GM18868 (cell line): ENCODE measurements around the gene RPL13A.
"Not testable (repeated sequence)": the region's sequence is repeated elsewhere in the genome, so short reads cannot be mapped to it uniquely, and the experiment has no call there.

Experiments used
- ATAC-seq: cut with Tn5 transposase; IDR thresholded peaks from one replicate; pipeline ENCODE4 v1.9.1; 2021; ENCODE audit warnings: mild to moderate bottlenecking, moderate library complexity; ENCODE audit not compliant: unreplicated experiment

The RPL13A gene

GRCh38 chr19:49455773-49456172 is 31.6 kb upstream of the RPL13A start:
- no peak for ATAC-seq

DNA sequence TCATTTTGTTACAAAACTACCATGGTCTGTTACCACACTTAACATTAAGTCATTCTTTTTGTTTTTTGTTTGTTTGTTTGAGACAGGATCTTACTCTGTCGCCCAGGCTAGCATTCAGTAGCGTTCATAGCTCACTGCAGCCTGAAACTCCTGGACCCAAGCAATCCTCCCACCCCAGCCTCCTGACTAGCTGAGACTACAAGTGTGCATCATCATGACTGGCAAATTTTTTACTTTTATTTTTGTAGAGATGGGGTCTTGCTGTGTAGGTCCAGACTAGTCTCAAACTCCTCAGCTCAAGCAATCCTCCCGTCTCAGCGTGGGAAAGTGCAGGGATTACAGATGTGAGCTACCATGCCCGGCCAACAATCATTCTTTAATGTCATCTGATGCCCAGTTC is 31.1 kb upstream of the RPL13A start:
- no peak for ATAC-seq

DNA sequence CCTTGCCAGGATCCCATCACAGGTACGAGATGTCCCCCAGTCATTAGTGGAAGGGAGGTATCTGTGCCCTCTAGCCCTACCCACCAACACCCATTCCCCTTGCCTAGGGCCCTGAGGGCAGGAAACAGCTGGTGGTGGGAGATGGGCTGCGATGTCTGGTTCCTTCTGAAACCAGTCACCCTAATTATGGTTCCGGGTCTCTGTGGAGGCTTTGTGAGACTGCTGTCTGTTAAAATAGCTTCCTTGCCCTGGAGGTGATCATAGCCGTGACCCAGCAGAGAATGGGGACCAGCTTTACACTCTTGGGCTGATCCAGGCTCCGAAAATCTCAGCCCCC is 28.9 kb upstream of the RPL13A start:
- no peak for ATAC-seq

DNA sequence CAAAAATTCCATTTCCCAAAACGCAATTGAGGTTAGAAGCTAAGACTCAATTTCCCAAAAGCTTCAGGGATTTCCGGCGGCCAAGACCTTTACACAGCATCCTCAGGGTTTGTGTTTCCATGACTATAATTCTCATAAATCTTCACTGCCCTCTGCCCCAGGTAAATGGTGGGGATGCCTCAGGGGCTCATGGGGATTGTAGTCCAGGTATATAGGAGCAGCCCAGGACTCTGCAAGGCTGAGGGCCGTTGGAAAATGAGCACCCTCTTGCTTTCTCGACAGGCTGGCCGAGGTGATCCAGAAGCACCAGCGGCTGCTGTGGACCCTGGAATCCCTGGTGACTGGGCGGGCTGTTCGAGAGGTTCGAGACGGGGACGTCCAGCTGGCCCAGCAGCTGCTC is 28.0 kb upstream of the RPL13A start:
- ATAC-seq: no peak

- not testable (repeated sequence) for ATAC-seq
Measured at GRCh38 chr19:49461130-49461529, 26.3 kb upstream of the RPL13A start.

DNA sequence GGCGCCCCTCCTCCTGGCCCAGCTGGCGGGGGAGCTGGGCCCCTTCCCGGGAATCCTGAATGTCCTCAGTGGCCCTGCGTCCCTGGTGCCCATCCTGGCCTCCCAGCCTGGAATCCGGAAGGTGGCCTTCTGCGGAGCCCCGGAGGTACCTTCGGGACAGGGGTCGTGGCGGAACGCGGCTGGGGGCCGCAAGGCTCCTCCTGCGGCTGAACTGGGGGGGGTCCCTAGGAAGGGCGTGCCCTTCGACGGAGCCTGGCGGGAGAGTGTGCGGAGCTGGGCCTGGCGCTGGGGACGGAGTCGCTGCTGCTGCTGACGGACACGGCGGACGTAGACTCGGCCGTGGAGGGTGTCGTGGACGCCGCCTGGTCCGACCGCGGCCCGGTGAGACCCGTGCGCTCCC is 25.8 kb upstream of the RPL13A start:
- no peak for ATAC-seq

- ATAC-seq: no peak
Measured at GRCh38 chr19:49462492-49462891, 24.9 kb upstream of the RPL13A start.

DNA sequence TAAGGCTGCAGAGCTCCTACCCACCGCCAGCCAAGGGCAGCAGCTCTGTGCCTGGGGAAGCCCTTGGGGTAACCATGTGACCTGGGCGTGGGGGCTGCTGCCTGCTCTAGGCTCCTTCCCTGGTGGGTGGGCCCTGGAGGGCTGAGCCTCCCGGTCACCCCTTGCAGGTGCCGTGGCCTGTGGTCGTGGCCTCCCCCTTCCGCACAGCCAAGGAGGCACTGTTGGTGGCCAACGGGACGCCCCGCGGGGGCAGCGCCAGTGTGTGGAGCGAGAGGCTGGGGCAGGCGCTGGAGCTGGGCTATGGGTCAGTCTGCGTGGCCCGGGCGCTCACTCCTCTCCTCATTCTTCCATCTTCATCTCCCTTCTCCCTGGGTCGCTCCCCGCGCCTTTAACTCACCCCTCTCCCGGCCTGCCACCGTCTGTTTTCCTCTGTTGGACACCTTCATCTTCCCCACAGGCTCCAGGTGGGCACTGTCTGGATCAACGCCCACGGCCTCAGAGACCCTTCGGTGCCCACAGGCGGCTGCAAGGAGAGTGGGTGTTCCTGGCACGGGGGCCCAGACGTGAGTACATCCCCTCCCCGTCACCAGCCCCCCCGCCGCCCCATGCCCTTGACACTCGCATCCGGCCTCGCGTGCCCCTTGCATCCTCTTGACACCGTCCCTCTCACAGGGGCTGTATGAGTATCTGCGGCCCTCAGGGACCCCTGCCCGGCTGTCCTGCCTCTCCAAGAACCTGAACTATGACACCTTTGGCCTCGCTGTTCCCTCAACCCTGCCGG is 23.3 kb upstream of the RPL13A start:
- ATAC-seq: no peak

DNA sequence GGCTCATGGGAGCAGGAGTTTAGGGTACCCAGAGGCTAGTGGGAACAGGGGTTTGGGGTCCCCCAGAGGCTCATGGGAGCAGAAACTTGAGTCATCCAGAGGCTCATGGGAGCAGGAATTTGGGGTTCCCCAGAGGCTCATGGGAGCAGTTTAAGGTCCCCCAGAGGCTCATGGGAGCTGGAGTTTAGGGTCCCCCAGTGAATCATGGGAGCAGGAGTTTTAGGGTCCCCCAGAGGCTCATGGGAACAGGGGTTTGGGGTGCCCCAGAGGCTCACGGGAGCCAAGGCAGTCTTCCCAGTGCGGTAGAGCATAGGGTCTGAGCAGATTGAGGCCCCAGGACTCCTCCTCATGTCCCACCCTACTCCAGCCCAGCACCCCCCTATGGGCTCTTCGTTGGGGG is 22.0 kb upstream of the RPL13A start:
- ATAC-seq: no peak

GRCh38 chr19:49468199-49468598 is 19.2 kb upstream of the RPL13A start:
- ATAC-seq: no peak

- ATAC-seq: peak; percentile 57
Measured at GRCh38 chr19:49468746-49469447, 18.5 kb upstream of the RPL13A start.

DNA sequence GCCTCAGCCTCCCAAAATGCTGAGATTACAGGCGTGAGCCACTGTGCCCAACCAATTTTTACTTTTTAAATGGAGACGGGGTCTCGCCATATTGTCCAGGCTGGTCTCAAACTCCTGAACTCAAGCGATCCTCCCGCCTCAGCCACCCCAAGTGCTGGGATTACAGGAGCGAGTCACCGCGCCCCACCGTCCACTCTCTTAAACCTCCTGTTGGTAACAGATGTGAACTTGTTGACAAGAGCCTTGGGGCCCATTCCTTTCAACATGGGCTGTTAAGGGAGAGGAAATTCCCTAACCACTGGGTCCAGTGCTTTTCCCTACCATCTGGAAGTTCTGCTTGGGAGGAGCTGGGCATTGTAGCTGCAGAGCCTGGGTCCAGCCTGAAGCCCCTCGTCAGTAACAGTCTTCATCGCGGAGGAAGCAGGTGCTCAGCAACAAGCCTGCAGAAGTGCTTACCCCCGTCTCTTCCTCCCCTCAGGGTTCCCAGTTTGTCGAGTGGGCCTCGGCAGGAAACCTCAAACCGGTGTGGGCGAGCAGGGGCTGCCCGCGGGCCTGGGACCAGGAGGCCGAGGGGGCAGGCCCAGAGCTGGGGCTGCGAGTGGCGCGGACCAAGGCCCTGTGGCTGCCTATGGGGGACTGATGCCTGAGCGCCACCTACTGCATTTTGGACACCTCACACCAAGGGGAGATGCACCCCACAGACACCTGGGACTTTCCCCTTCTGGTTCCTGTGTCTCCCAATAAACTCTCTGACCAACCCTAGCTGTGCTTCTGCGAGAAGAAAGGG is 17.4 kb upstream of the RPL13A start:
- ATAC-seq: peak; percentile 48

DNA sequence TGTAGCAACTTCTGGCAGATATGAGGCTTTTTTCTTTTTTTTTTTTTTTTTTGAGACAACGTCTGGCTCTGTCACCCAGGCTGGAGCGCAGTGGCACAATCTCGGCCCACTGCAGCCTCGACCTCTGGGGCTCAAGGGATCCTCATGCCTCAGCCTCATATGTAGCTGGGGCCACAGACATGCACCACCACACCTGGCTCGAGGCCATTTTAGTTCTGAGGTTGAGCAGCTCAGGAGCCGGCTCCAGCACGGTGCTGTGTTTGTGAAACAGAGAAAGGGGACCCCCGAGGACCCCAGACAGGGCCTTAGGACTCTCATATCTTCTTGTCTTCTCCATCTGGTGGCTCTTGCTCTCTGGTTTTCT is 16.8 kb upstream of the RPL13A start:
- no peak for ATAC-seq

DNA sequence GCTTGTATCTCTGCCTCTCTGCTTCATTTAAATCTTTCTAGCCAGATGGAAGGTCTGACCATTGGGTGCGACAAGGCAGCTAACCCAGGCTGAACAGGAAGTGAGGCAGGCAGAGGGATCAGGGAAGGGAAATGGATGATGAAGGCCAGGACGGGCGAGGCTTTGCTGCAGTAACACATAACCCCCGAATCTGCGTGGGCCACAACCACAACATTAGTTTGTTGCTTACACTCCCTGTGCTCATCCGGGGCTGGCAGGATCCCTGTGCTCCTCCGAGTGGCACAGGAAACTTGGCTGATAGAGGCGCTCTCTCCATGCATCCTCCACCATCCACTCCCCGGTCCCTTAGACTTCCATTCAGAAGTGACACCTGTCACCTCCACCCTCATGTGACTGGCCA is 14.5 kb upstream of the RPL13A start:
- ATAC-seq: no peak

GRCh38 chr19:49473501-49473867 is 13.9 kb upstream of the RPL13A start:
- not testable (repeated sequence) for ATAC-seq

DNA sequence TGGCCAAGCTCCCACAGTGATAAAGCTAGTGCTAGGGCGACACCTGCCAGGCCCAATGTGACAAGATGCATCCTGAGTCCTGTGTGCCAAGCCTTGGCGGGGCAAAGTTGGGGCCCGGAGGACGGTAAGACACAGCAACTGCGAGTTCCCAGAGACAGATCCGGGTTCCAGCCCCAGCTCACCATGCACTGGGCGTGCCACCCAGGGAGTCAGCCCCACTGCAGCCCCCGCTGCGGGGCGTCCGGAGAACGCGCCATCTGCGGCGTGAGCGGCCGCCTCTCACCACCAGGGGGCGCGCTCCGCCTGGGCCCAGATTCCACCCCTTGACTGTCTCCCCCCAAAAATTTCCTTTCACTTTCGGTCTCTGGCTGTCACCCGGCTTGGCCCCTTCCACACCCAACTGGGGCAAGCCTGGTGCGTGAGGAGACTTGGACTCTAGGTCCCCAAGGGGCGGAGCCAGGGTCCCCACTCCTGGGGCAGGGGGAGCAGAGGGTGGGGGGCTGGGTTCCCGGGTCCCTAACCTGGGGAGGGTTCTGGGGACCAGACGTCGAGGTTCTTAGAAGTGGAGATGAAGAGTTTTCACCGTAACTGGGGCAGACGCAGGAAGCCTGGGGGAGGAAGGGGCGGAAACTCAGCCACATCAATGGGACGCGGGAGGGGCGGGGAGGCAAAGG is 13.4 kb upstream of the RPL13A start, which contains the start of gene FLT3LG:
TSS of gene FLT3LG (plus strand) at position 348 of the 674 bp plus-strand sequence. CDS start 425 bp downstream, outside the sequence.
- peak; percentile 59 for ATAC-seq

DNA sequence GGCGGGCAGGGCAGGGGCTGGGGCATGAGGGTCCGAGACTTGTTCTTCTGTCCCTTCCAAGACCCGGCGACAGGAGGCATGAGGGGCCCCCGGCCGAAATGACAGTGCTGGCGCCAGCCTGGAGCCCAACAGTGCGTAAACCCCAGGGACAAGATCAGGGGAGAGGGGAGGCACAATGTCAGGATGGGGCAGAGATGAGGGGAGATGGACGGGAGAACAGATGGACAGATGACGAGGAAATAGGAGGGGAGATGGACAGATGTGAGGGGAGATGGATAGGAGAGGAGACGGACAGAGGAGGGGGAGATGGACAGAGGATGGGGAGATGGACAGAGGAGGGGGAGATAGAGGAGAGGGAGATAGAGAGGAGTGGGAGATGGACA is 12.9 kb upstream of the RPL13A start:
- ATAC-seq: no peak

- ATAC-seq: no peak
Measured at GRCh38 chr19:49475191-49475917, 12.1 kb upstream of the RPL13A start.

DNA sequence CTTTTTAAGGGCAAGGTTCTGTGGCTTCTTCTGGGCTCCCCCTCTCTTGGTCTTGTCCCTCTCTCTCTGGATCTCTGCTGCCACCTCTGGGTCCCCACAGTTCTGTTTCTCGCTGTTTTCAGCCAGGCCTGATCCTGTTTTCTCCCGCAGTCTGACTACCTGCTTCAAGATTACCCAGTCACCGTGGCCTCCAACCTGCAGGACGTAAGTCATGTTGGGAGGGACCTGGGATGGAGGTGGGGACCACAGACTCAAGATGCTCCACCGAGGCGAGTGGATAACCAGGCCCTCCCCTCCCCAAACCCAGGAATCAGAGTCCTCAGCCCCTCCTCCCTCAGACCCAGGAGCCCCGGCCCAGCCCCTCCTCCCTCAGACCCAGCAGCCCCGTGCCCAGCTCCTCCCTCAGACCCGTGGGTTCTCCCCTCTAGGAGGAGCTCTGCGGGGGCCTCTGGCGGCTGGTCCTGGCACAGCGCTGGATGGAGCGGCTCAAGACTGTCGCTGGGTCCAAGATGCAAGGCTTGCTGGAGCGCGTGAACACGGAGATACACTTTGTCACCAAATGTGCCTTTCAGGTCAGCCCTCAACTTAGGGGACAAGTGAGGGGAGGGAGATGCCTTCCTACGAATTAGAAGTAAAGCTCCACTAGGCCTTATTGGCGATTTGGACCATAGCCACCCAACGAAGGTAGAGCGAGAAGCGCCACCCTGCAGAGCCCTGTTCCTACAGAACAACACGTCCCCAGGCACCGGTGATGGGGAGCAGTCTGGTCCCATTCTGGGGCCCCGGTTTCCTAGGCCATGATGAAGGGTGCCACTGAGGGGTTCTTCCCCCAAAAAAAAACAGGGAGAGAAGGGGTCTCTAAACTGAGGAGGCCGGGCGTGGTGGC is 11.2 kb upstream of the RPL13A start:
- no peak for ATAC-seq
